GM18861 (cell line): ENCODE results near the gene IQGAP3.

Source experiments
- ATAC-seq: cut with Tn5 transposase; IDR thresholded peaks from one replicate; pipeline ENCODE4 v1.9.1; 2021; ENCODE audit not compliant: unreplicated experiment

IQGAP3 gene

DNA sequence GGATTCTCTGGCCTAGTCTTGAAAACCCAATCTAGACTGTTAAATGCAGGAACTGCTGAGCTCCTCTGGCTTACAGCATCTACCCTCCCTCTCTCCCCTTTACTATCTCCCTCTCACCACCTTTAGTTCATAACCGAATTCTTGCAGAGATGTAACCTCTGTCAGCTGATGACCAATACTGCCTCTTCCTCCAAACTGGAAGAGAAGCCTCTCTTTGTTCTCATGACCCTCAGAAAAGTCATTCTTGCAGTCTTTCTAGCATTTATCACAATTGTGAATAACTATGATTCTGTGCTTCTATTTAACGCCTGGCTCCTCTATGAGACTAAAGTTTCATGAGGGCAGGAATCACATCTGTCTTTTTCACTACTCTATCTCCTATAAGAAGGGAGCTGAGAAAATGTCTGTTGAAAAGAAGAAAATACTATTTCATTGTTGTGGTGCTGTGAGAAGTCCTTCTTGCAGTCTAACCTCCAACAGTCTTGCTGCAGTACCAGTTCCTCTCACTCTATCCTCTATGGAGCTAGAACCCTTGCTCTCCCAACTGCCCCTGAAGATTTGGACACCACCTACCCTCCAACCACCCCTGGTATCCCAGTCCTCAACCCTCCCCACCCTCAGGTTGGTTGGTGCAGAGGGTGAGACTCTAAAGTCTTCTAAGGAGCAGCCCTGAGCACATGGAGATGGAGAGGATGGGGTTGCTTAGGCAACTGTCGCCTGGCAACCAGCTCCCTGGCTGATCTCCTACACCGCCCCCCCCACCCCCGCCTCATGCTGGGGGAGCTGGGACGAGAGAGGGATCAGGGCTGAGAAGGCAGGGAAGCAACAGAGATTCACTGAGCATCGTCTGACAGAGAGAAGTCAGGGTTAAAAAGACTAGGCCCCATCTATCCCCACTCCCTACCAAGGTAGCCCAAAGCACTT, 85.7 kb downstream of the IQGAP3 start:
- ATAC-seq: no peak

- ATAC-seq: no peak
These were observed 86.4 kb downstream of the IQGAP3 start for GRCh38 chr1:156485984-156486383.

DNA sequence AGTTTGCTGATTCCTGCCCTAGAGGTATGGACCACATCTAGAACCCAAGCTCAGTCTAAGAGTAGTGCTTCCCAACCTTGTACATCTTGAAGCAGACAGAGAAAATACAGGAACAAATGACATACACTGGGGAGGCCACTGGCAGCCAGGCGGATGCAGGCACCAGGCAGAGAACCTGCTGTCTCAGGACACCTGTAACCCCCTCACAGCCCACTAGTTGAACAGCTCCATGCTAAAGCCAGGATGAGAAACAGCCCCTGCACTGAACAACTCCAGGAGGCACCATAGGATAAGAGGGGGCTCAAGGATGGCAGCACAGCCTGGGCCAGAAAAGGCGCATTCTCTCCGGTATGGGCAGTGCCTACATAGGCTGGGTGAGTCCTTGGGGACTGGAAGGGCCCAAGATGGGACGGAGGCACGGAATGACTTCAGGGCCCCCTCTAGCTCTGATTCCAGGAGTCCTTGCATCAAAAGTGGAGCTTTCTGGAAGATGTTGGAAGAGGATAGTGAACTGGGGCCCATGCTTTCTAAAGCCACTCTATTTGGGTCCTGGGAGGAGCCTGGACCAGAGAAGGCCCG, 87.8 kb downstream of the IQGAP3 start:
- no peak for ATAC-seq

DNA sequence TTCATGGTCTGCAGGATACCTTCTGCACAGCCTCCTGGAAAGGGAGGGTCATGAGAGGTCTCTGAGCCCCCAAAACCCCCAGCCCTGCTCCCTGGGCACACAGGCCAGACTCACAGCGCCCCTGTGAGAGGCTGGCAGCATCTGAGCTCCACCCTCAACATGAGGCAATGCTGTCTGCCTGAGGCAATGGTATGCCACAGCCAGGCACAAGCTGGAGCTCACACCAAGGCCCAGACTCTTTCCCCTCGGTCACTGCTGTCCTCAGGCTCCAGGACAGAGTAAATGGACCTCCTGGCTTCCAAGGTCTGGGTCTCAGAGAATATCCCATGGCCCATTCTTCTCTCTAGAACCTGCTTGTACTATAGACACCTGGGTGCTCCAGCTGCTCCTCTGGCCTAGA, 89.0 kb downstream of the IQGAP3 start:
- ATAC-seq: no peak

- no peak for ATAC-seq
These were observed 90.1 kb downstream of the IQGAP3 start for GRCh38 chr1:156482276-156482675.

- ATAC-seq: no peak
These were observed 90.8 kb downstream of the IQGAP3 start for GRCh38 chr1:156481527-156481926.

DNA sequence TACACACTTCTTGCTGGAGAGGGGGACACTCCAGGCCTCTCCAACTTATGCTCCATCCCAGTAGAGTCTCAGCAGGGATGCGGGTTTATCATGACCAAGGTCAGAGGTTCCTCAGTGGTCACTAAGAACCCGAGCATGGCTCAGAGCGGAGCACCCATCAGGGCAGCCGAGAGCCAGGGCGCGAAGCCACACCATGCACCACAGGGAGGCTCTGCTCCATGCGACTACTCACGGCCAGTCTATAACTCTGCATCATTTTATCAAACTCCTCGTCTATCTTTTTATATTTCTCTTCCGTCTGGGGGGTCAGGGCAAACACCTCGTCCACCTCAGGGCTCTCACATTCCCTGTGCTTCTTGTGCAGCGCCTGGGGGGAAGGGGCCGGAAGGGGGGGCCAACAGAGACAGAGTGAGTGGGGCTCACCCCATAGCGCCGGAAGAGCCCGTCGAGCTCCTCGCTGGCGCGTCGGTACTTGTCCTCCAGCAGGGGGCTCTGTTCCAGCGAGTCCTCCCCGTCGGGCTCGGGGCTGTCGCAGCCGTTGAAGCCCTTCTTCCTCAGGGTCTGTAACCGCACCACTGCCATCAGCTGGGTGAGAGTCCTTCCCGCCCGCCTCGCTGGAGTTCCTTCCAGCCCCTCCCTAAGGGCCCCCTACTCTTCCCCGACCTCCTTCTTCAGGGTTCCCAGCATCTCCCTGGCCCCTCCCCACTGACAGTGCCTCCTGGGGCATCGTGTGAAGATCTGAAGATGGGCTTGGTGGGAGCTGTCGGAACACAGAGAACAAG, 91.8 kb downstream of the IQGAP3 start:
- ATAC-seq: no peak

DNA sequence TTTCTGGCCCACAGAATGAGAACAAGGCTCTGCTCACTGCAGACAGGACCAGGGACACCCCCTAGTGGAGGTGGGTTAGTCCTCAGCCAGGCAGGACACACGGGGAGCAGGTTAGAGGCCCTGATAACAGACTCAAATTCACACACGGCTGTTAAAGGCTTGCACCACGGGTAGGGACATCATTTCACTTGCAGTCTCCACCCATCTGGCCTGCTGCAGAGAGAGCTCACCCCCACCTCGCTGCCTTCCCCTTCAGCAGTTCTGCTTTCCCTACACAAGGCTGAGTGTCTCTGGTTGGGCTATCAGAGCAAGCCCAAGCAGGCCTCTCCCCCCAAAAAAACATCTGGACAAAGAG, 92.4 kb downstream of the IQGAP3 start:
- ATAC-seq: no peak

DNA sequence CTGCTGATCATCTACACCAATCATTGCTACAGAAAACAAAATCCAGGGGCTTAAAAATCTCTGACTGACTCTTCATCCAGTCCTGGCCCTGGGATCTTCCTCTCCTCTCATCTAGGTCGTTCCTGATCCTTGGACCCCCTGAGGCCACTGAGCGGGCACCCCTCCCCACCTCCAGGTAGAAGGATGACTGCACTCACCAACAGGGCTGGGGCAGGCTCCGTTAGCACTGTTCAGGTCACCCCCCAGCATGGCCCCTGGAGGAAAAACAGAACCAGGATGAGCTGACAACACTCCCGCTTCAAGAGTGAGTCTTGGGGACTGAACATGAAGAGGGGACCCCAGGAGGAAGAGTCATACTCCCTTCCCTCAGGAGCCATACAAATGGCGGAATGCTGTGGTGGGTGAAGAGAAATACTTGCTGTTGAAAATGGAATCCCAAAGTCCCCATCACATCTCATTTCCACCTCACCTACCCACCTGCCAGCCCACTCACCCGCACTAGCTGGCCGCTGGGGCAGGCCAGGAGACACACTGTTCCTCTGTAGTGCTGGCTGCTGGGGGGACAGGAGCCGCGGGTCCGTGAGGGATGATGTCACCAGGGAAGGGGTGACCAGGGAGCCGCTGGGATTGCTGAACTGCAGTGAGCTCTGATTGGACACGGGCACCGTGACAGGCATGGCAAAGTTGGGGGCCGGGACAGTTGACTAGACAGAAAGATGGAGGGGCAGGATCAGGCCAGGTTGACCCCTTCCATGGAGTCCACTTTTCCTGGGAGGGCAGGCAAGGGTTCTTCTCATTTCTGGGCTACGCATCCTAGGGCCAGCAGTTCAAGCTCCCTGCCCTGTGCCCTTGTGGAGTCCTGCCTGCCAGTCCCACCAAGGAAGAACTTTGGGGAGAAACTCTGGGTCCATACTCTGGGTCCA, 93.0 kb downstream of the IQGAP3 start:
- ATAC-seq: no peak

DNA sequence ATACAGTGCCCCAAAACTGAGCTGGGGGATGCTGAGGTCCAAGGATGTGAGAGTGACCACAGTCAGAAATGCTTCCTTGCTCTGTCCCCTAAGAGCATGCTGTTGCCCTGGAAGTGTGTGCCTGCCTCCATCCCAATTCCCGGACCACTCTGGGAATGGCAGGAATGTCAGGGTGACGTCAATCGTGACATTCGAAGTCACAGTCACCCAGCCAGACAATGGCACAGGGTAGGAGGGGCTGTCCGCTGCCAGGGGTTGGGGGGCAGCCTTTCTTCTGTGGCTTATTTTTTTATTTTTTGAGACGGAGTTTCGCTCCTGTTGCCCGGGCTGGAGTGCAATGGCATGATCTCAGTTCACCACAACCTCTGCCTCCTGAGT, 94.1 kb downstream of the IQGAP3 start:
- ATAC-seq: no peak

- no peak for ATAC-seq
These were observed 94.7 kb downstream of the IQGAP3 start for GRCh38 chr1:156477526-156478249.

DNA sequence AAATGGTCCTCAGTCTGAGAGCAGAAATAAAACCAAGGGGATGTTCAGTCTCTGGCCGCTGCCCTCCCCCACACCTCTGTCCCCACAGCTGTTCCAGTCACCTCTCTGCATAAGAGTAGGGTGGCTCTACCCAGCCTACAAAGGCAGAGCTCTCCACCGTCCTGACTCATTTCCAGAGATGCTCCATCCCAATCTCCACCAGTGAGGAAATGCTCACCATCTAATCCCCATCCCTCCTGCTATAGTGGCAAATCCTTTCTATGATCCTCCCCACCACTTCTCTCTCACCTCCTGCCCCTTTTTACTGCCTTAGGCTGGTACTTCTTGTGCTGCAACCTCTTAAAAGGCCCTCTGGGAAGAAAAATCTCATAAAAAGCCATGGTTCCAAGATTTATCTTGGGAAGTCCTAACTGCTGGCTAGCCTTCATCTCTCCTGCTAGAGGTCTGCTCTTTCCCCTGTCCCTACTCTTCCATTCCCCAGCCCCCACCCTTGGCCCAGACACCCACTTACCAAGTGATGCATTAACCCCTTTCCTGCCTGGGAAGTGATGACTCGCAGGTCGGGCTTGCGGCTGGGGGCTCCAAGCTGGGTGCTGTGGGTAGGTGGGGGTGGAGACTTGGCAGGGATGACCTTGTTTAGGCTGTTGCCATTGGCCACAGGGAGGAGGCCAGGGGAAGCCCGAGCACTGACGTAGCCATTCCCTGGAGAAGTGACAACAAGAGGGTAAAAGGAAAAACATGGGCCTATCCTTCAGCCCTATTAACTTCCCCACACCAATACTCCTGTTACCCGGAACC, 95.7 kb downstream of the IQGAP3 start:
- no peak for ATAC-seq

DNA sequence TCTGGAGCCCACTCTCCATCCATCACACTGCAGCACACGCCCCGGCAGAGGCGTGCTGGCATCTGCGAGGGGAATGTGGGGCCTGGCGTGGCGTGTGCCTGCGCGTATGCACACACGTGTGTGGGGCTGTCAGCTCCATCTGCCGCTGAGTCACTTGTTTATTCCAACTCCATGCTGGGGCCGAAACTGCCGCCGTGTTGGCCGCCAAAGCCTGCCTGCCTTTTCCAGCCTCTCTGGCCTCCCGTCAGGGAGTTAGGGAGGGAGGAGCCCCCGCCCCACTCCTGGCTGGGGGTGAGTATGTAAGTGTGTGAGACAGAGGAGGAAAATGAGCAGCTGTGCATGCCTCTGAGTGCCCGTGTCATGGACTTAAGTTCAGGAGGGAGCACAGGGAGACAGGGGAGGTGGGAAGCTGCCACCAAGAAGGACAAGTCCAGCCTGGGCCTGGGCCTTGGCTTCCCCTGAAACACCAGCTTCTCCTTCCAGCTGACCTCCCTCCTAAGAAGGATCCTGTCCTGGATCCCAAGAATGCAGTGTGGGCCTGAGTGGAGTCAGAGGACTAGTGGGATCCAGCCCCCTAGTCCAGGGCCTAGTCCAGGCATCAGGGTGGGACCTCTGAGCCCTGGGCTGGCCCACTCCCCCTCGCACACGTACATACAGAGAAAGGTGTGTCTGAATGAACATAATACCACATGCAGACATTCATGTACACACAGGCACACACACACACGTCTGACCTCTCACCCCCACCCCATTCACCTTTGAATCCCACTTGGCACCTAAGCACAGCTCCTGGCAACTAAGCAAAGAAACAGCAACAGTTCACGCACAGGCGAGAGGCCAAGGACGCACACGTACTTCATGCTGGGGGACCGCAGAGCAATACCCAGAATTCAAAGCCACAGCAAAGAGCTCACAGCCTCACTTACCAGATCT, 96.5 kb downstream of the IQGAP3 start:
- no peak for ATAC-seq
